GM12875 (cell line): Measurements from ENCODE around the gene ENC1.

Experiments
- H3K4me3 ChIP-seq: one replicate; pipeline ENCODE4 v1.5.1; 2011; ENCODE audit warnings: low read depth, low read length, control low read depth
- CTCF ChIP-seq: IDR thresholded peaks from 2 replicates; pipeline ENCODE4 v1.5.1; 2011; ENCODE audit warnings: low read depth, mild to moderate bottlenecking, control low read depth, inconsistent platforms, low read length, moderate library complexity, borderline replicate concordance; ENCODE audit not compliant: insufficient read depth

Gene ENC1

GRCh38 chr5:74624931-74625505 lies 15.5 kb downstream of the ENC1 start:
- H3K4me3 ChIP-seq: no peak overlapping the region

DNA sequence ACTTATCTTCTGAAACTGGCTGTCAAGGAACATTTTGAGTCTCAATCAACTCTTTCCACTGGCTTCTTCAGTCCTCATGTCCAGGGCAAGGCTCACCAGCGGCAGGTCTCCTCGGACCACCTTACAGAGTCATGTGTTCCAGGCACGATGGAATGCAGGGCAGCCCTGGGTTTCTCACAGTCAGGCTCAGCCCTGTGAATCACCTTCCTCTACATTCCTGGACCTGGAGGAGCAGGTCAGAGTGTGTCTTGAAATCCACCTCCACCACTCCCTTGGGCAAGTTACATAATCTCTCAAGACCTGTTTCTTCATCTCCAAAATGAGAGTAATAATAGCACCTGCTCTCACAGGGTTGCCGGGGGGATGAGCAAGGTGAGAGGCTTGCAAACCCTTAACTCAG lies 16.0 kb downstream of the ENC1 start:
- H3K4me3 ChIP-seq: no peak overlapping the region
- no peak for TF ChIP-seq CTCF

More at GRCh38 chr5:74624931-74625505, 15.5 kb downstream of the ENC1 start:
- TF ChIP-seq CTCF: no peak

GRCh38 chr5:74623748-74624408 lies 16.6 kb downstream of the ENC1 start:
- no peak for TF ChIP-seq CTCF
- H3K4me3 ChIP-seq: no peak overlapping the region

DNA sequence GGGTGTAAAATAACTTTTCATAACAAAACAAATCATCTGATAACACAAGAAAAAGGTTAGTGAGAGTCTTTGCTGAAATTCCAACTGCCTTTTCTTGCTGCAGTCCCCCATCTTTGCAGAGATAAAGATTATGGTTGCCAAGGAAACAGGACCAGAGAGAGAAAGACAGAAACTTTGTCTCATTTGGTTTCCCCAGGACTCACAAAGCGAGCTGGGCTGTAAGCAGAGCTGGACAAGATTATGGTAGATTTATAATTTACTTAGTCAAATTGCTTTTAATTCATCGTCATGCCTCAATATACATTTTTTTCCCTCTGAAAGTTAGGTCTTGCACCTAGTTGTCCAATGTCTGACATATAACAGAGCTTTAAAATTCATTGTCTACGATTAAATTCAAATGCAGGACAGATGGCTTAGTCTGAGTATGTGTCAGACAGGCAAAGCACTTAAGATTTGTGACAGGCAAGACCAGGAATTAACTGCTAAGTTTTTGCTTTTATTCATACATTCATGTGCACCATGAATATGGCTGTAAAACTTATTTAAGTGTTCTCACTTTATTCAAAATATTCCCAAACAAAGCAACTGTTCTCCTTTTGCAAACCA lies 17.4 kb downstream of the ENC1 start:
- TF ChIP-seq CTCF: no peak
- no peak overlapping the region for H3K4me3 ChIP-seq

GRCh38 chr5:74622122-74622521 lies 18.4 kb downstream of the ENC1 start:
- TF ChIP-seq CTCF: no peak
- no peak overlapping the region for H3K4me3 ChIP-seq

DNA sequence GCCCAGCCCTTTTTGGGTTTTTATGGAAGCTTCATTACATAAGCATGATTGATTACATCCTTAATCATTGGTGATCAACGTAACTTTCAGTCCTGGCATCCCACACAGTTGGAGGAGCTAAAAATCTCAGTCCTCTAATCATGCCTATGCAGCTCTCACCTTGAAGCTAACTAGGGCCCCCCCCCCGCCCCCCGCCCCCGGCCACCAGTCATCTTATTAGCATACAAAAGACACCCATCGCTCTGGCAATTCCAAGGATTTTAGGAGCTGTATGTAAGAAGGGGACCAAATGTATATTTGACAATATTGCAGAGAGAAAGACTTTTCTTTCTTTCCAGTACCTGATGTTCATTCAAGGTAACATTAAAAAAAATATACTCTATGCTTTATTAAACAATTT lies 19.0 kb downstream of the ENC1 start:
- TF ChIP-seq CTCF: no peak
- no peak overlapping the region for H3K4me3 ChIP-seq

- TF ChIP-seq CTCF: no peak
- no peak overlapping the region for H3K4me3 ChIP-seq
Observed at GRCh38 chr5:74619308-74619707, 21.2 kb downstream of the ENC1 start.
